Measurements from ENCODE around the gene ABCA6.
"Not testable (repeated sequence)": the region's sequence is repeated elsewhere in the genome, so short reads cannot be mapped to it uniquely, and the experiment has no call there.

ABCA6 gene

GRCh38 chr17:69070378-69071232 is 71.1 kb downstream of the ABCA6 start:
- H3K27me3 ChIP-seq (ENCODE audit: insufficient read depth, insufficient read length); H3K4me1 ChIP-seq (ENCODE audit: insufficient read depth, insufficient read length); H3K4me3 ChIP-seq (ENCODE audit: insufficient read length, low read depth); H3K36me3 ChIP-seq (ENCODE audit: insufficient read depth, insufficient read length, low read length); H3K9me3 ChIP-seq (ENCODE audit: insufficient read depth, low read length); H3K9ac ChIP-seq (ENCODE audit: insufficient read length, low read depth); DNase-seq (ENCODE audit: low read depth, low spot score): not testable (repeated sequence)

DNA sequence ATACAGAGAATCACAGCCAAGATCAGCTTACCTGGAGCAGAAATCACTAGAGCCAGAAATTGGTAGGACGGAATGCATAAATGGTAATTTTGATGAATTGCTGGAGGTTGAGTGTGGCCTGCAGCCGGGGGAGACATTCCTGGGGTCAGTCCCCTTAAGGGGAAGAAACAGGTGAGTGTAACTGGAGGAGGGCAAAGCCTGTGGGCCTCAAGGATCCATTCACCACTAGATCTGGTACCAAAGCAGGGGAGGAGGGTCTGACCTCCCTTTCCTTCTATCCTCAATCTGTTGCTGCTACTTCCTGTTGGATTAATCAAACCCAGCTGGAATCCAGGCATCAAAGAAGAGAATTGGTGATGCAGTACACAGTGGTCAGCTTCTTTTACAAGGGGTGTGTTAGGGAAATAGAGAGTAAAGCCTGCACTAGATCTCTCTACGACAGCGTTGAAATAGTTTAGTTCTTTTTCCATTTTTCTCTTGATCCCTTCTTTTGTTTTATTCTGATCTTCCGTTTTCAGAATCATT is 72.4 kb downstream of the ABCA6 start:
- Histone ChIP-seq H3K27me3 (ENCODE audit: insufficient read depth, insufficient read length) (no peaks in the 10 kb centered on the region), H3K4me3 (ENCODE audit: insufficient read length, low read depth) (no peak overlapping the region), H3K36me3 (ENCODE audit: insufficient read depth, insufficient read length, low read length) (no peaks in the 10 kb centered on the region), H3K9me3 (ENCODE audit: insufficient read depth, low read length) (no peaks in the 10 kb centered on the region), H3K4me1 (ENCODE audit: insufficient read depth, insufficient read length) (no peaks in the 10 kb centered on the region), H3K9ac (ENCODE audit: insufficient read length, low read depth) (no peak overlapping the region)
- no peak for TF ChIP-seq ZNF274 (IDR thresholded peaks at IDR 0.05; ENCODE audit: low read depth, low read length)
- no peak for TF ChIP-seq SUZ12 (IDR thresholded peaks at IDR 0.05; ENCODE audit: extremely low read depth, insufficient read depth, insufficient read length)
- no peak for TF ChIP-seq YY1 (IDR thresholded peaks at IDR 0.05; ENCODE audit: insufficient read depth, insufficient read length)
- no peak for DNase-seq (ENCODE audit: low read depth, low spot score)

- no peaks in the 10 kb centered on the region for H3K27me3 ChIP-seq (ENCODE audit: insufficient read depth, insufficient read length)
- H3K4me3 ChIP-seq (ENCODE audit: insufficient read length, low read depth), result no peak overlapping the region
- DNase-seq (ENCODE audit: low read depth, low spot score), result no peak
- H3K9me3 ChIP-seq (ENCODE audit: insufficient read depth, low read length), result no peaks in the 10 kb centered on the region
- H3K4me1 ChIP-seq (ENCODE audit: insufficient read depth, insufficient read length), result no peaks in the 10 kb centered on the region
- no peak for TF ChIP-seq ZNF274 (IDR thresholded peaks at IDR 0.05; ENCODE audit: low read depth, low read length)
- no peak for TF ChIP-seq SUZ12 (IDR thresholded peaks at IDR 0.05; ENCODE audit: extremely low read depth, insufficient read depth, insufficient read length)
- no peak for TF ChIP-seq YY1 (IDR thresholded peaks at IDR 0.05; ENCODE audit: insufficient read depth, insufficient read length)
- no peak overlapping the region for H3K9ac ChIP-seq (ENCODE audit: insufficient read length, low read depth)
- H3K36me3 ChIP-seq (ENCODE audit: insufficient read depth, insufficient read length, low read length), result no peaks in the 10 kb centered on the region
These were observed 74.2 kb downstream of the ABCA6 start for GRCh38 chr17:69067274-69068047.

DNA sequence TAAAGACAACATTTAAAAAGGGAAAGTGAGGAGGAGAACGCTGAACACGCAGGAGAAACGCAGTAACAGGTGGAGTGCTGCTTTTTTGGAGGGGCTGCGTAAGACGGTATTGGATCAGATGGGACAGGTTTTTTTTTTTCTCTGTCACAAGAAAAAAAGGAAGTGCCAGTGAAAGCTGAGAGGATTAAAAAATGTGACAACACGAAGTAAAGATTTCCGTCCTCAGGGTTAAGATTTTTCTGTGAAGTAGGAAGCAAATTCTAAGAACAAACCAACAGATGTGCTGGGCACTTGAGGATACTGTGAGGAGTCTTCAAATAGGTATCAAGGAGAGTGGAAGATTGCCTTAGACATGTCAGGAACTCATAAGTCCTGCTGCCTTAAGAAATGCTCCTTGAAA is 75.2 kb downstream of the ABCA6 start:
- H3K4me1 ChIP-seq (ENCODE audit: insufficient read depth, insufficient read length), result no peaks in the 10 kb centered on the region
- TF ChIP-seq ZNF274 (IDR thresholded peaks at IDR 0.05; ENCODE audit: low read depth, low read length), result no peak
- no peak for TF ChIP-seq SUZ12 (IDR thresholded peaks at IDR 0.05; ENCODE audit: extremely low read depth, insufficient read depth, insufficient read length)
- TF ChIP-seq YY1 (IDR thresholded peaks at IDR 0.05; ENCODE audit: insufficient read depth, insufficient read length), result no peak

DNA sequence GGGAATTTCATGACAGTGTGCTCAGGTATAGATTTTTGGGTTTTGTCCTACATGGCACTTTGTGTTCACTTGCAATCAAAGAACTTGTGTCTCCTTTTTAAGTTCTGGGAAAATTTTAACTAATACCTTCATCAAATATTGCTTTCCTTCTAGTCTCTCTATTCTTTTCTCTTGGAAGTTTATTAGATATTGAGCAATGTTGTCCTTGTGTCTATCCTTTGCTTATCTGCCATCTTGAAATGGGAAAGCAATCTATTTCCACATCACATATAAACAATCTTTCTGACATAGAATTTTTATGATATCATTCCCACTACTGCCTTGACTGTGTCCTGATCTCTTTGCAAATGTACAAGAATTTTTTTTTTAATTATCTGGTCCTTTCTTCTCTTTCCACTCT is 76.6 kb downstream of the ABCA6 start:
- no peaks in the 10 kb centered on the region for H3K4me1 ChIP-seq (ENCODE audit: insufficient read depth, insufficient read length)
- no peaks in the 10 kb centered on the region for H3K9me3 ChIP-seq (ENCODE audit: insufficient read depth, low read length)
- DNase-seq (ENCODE audit: low read depth, low spot score), result no peak
- H3K36me3 ChIP-seq (ENCODE audit: insufficient read depth, insufficient read length, low read length), result no peaks in the 10 kb centered on the region
- no peak overlapping the region for H3K9ac ChIP-seq (ENCODE audit: insufficient read length, low read depth)
- TF ChIP-seq YY1 (IDR thresholded peaks at IDR 0.05; ENCODE audit: insufficient read depth, insufficient read length) (no peak), SUZ12 (IDR thresholded peaks at IDR 0.05; ENCODE audit: extremely low read depth, insufficient read depth, insufficient read length) (no peak), ZNF274 (IDR thresholded peaks at IDR 0.05; ENCODE audit: low read depth, low read length) (no peak)
- no peaks in the 10 kb centered on the region for H3K27me3 ChIP-seq (ENCODE audit: insufficient read depth, insufficient read length)
- H3K4me3 ChIP-seq (ENCODE audit: insufficient read length, low read depth), result no peak overlapping the region

More for the DNA sequence above, 75.2 kb downstream of the ABCA6 start:
- Histone ChIP-seq H3K4me3 (ENCODE audit: insufficient read length, low read depth) (no peak overlapping the region), H3K9me3 (ENCODE audit: insufficient read depth, low read length) (no peaks in the 10 kb centered on the region), H3K36me3 (ENCODE audit: insufficient read depth, insufficient read length, low read length) (no peaks in the 10 kb centered on the region), H3K9ac (ENCODE audit: insufficient read length, low read depth) (no peak overlapping the region), H3K27me3 (ENCODE audit: insufficient read depth, insufficient read length) (no peaks in the 10 kb centered on the region)
- DNase-seq (ENCODE audit: low read depth, low spot score), result no peak

DNA sequence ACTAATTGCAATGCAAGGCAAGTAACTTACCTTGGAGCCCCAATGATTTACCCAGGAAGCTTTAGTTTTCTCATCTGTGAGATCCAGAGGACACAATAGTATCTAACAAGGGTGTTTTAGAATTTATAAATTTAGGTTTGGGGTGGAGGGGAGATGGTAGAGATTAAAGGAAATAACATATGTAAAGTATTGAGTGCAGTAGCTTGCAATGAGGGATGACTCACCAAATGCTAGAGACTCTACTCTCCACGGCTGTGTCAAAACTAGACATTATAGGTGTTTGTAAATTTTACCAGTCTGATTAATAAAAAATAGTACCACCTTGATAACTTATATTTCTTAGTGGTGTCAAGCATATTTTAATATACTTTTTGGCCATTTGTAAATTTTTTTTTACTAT is 77.2 kb downstream of the ABCA6 start:
- Histone ChIP-seq H3K4me3 (ENCODE audit: insufficient read length, low read depth) (no peak overlapping the region), H3K9ac (ENCODE audit: insufficient read length, low read depth) (no peak overlapping the region), H3K27me3 (ENCODE audit: insufficient read depth, insufficient read length) (no peaks in the 10 kb centered on the region), H3K9me3 (ENCODE audit: insufficient read depth, low read length) (no peaks in the 10 kb centered on the region), H3K4me1 (ENCODE audit: insufficient read depth, insufficient read length) (no peaks in the 10 kb centered on the region), H3K36me3 (ENCODE audit: insufficient read depth, insufficient read length, low read length) (no peaks in the 10 kb centered on the region)
- TF ChIP-seq ZNF274 (IDR thresholded peaks at IDR 0.05; ENCODE audit: low read depth, low read length) (no peak), YY1 (IDR thresholded peaks at IDR 0.05; ENCODE audit: insufficient read depth, insufficient read length) (no peak), SUZ12 (IDR thresholded peaks at IDR 0.05; ENCODE audit: extremely low read depth, insufficient read depth, insufficient read length) (no peak)
- no peak for DNase-seq (ENCODE audit: low read depth, low spot score)

GRCh38 chr17:69064001-69064400 is 77.7 kb downstream of the ABCA6 start:
- H3K27me3 ChIP-seq (ENCODE audit: insufficient read depth, insufficient read length), result no peaks in the 10 kb centered on the region
- H3K4me3 ChIP-seq (ENCODE audit: insufficient read length, low read depth), result no peak overlapping the region
- H3K4me1 ChIP-seq (ENCODE audit: insufficient read depth, insufficient read length), result no peaks in the 10 kb centered on the region
- TF ChIP-seq YY1 (IDR thresholded peaks at IDR 0.05; ENCODE audit: insufficient read depth, insufficient read length) (no peak), SUZ12 (IDR thresholded peaks at IDR 0.05; ENCODE audit: extremely low read depth, insufficient read depth, insufficient read length) (no peak), ZNF274 (IDR thresholded peaks at IDR 0.05; ENCODE audit: low read depth, low read length) (no peak)
- no peaks in the 10 kb centered on the region for H3K9me3 ChIP-seq (ENCODE audit: insufficient read depth, low read length)
- H3K36me3 ChIP-seq (ENCODE audit: insufficient read depth, insufficient read length, low read length), result no peaks in the 10 kb centered on the region
- H3K9ac ChIP-seq (ENCODE audit: insufficient read length, low read depth), result no peak overlapping the region
- no peak for DNase-seq (ENCODE audit: low read depth, low spot score)
